HG02763 (cell line): ENCODE results near the gene CDO1.
"Not testable (repeated sequence)": the region's sequence is repeated elsewhere in the genome, so short reads cannot be mapped to it uniquely, and the experiment has no call there.

ENCODE experiments used
- ATAC-seq: cut with Tn5 transposase; IDR thresholded peaks from one replicate; pipeline ENCODE4 v1.9.1; 2021; ENCODE audit warnings: mild to moderate bottlenecking, moderate library complexity; ENCODE audit not compliant: unreplicated experiment

The CDO1 gene

DNA sequence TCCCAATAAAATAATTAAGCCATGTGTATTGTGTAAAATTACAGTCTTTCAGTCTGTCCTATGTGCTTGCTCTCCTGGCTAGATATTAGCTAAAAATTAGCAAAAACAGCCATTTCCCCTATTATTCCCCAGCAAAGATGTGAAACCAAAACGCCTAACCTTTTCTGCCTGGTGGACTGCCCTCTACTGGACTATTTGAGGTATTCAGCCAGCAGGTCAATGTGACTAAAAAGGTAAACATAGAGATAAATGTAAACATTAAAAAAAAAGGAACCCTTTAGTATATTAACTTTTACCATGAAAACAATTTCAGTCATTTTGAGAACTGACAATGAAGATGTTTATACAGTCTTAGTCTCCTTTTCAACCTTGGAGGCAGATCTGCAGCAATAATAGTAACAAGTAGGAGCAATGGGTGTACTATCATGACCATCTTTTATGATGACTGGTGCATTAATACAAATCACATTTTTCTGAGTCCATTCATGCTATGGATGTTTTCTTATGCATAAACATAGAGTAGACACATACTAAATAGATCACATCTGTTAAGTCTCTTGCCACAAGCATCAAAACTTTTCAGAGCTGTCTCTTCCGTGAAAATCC, 14.8 kb upstream of the CDO1 start:
- ATAC-seq = peak; percentile 72

DNA sequence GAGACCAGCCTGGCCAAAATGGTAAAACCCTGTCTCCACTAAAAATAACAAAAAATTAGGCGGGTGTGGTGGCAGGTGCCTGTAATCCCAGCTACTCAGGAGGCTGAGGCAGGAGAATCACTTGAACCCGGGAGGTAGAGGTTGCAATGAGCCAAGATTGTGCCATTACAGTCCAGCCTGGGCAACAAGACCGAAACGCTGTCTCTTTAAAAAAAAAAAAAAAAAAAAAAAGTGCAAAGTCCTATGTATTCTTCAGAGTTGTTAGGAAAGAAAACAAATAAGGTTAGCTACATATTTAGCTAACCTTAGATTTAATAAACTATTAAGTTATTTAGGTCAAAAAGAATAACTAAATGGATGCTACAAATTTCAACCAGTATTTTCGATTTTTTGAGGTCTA, 13.5 kb upstream of the CDO1 start:
- ATAC-seq = no peak

DNA sequence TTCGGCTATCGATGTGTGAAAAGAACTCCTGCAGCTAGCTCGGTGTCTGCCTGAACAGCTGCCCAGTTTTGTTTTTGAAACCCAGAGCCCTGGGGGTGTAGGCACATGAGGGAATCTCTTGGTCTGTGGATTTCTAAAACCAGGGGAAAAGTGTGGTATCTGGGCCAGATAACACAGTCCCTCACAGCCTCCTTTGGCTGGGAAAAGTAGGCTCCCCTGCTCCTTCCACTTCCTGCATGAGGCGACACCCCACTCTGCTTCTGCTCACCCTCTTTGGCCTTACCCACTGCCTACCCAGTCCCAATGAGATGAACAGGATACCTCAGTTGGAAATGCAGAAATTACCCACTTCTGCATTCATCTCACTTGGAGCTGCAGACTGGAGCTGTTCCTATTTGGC, 9.5 kb upstream of the CDO1 start:
- no peak for ATAC-seq

DNA sequence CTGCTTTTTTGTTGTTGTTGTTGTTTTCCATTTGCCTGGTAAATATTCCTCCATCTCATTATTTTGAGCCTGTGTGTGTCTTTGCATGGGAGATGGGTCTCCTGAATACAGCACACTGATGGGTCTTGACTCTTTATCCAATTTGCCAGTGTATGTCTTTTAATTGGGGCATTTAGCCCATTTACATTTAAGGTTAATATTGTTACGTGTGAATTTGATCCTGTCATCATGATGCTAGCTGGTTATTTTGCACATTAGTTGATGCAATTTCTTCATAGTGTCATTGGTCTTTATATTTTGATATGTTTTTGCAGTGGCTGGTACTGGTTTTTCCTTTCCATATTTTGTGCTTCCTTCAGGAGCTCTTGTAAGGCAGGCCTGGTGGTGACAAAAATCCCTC, 8.5 kb upstream of the CDO1 start:
- not testable (repeated sequence) for ATAC-seq

- no peak for ATAC-seq
These were observed 4.4 kb upstream of the CDO1 start for GRCh38 chr5:115820846-115821245.

- ATAC-seq = no peak
These were observed 2.4 kb upstream of the CDO1 start for GRCh38 chr5:115818821-115819220.

- ATAC-seq = no peak
These were observed 927 bp upstream of the CDO1 start for GRCh38 chr5:115817386-115817785.

- ATAC-seq = no peak
These were observed 700 bp downstream of the CDO1 start for GRCh38 chr5:115815693-115816225.

DNA sequence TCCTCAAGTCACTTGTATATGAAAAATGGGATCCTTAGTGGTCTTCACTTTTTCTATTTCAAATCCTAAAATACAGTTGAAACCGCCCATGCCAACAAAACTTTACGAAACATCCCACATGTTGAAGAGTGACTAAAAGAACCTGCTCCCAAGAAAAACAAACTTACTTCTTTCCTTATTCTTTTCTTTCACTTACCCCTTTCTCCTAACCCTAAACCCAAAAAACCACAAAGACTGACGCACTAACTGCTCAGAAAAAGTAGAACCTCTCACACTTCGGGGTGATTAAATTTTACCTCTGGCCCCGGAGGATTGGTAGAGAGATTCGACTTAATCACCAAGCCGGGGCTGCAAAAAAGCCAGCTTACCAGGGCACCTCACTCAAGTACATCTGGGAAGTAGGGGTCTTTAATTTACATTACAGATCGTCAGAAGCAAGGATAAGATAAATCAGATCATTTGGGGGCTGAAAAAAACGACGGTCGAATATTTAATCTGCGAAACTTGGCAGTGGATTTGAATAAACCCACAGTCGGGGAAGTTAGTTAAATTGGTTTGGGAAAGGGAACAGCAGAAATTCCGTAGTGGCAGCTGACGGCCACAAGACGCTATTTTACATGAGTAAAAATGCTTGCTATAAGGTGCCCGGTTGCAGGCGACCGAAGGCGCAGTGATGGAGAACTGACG, 1.3 kb downstream of the CDO1 start:
- ATAC-seq = no peak

DNA sequence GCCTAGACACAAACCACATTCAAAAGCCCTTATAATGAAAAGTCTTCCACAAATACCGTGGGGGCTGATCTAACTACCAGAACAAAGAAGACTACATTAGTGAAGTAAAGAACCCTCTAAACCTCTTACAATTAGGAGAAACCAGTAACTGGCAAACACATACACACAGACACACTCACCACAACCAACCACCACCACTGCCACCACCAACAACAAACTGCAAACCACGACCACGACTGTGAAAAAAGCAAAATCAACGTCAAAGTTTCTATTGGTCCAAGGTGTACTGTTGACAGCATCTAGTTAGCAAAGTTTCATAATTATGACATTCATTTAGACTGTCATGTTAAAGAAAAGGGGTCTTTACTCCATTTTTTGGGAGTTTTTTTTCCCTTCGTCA, 2.7 kb downstream of the CDO1 start:
- no peak for ATAC-seq

DNA sequence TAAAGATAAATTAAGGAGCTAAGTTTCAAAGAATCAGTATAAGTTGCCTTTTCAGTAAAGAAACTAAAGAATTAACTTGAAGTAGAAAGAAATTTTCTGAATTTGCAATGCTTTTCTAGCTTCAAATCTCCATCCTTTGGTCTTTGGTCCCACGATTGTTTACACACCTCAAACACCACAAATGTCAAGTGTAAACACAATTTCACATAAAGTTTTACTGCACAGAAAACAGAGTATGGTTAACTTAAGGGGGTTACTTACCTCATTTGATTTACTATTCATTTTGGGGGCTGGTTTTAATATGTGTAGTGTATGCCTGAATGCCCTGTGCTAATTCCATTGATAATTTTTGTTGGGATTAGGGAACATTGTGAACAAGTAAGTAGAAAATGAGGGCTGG, 4.1 kb downstream of the CDO1 start:
- no peak for ATAC-seq

- no peak for ATAC-seq
These were observed 5.1 kb downstream of the CDO1 start for GRCh38 chr5:115811406-115811805.

DNA sequence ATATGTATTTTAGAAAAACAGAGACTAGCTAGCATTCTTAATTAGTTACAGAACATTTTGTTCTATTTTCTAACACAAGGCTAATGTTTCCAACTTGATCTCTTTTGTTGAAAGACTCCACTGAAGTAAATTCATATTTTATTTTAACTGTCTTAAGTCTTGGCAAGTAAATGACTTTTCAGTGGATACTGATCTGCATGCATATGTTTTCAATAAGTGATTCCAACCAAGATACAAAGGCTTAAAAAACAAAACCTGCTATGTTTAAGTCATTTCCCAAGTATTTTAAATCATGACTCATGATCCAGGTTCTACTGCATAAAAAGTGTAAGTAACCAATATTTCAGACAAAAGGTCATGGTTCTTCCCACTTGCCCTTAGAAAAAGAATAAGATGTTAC, 5.7 kb downstream of the CDO1 start:
- ATAC-seq = no peak

DNA sequence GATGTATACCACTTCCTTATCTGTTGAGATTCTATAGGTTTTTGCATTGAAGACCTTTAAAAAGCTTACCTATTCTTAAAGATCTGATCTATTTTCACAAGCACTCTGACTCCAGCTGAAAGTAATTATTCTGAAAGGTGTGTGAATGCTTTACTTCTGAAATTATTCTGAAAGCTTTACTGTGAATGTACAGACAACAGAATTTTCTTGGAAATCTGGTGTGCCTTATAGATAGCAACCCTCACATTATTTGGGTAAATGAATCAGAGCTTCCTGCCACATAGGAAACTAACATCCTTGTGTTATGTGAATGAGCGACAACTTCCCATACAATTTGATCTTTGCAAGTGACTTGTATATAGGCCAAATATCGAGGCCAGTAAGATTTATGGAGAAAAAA, 6.5 kb downstream of the CDO1 start:
- no peak for ATAC-seq

DNA sequence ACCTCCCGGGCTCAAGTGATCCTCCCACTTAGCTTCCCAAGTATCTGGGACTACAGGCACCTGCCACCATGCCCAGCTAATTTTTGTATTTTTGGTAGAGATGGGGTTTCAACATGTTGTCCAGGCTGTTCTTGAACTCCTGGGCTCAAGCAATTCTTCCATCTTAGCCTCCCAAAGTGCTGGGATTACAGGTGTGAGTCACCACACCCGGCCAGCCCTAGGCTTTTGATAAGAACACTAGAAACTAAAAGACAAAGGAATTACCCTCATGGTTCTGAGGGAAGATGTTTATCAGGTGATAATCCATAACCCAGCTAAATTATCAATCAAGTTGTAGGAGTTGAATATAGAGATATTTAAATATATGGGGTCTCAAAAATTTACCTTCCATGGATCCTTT, 8.4 kb downstream of the CDO1 start:
- ATAC-seq = not testable (repeated sequence)

DNA sequence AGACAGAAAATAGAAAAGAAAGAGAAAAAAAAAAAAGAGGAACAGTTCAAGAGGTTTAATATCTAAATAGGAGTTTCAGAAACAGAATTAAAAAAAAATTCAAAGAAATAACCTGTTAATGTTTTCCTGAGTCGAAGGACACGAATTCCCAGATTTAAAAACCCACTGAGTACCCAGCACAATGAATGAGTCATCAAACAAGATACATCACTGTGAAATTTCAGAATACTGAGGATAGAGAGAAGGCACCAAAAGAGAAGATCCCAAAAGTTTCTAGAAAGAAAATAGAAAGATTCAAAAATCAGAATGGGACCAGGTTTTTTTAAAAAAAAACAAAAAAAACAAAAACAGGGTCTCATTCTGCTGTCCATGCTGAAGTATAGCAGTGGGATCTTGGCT, 8.8 kb downstream of the CDO1 start:
- ATAC-seq = no peak

DNA sequence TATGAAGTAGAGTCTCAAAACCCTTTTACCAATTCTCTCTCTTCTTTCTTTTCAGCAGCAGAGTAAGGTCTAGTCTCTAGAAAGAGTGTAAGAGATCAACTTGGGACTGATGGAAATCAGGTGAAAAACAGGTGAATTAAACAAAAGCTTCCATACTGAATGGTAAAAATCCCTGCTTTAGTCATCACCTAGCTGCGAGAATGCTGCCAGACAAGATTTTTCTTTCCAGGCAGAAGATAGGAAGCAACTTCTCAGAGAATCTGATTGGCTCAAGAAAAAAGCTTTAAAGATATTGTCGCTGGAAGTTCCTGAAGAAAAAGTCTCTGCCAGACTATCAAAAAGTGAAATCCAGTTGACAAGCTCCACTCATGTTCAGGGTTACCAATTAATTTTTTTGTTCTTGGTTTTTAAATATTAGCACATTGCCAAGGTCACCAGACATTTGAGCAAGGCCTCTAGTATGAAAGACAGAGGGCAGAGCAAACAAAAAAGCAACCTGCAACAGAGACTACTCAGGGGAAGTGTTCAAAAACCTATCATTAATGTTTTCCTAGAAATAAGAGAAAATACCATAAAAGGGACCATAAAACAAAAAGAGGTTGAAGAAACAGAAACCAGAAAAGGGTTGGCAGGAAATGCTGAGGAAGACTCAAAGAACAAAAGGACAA, 9.3 kb downstream of the CDO1 start:
- no peak for ATAC-seq

- ATAC-seq = no peak
These were observed 14.5 kb downstream of the CDO1 start for GRCh38 chr5:115801984-115802383.

- ATAC-seq = no peak
These were observed 15.3 kb downstream of the CDO1 start for GRCh38 chr5:115801152-115801551.

GRCh38 chr5:115800108-115800507, 16.4 kb downstream of the CDO1 start:
- no peak for ATAC-seq

- ATAC-seq = no peak
These were observed 18.2 kb downstream of the CDO1 start for GRCh38 chr5:115798252-115798651.

- ATAC-seq = no peak
These were observed 19.8 kb downstream of the CDO1 start for GRCh38 chr5:115796656-115797055.
